ENCODE results near the gene SPPL2C. TPM values are rescaled to one million over a fixed set of nuclear protein-coding genes. Genes with fewer than 3 reads are reported as not detected.

SPPL2C gene
- total and polyA plus RNA-seq, 10 of the 15 experiments (the other 5 are each of a cell fraction or from before 2014, with no cell fraction given): not detected

DNA sequence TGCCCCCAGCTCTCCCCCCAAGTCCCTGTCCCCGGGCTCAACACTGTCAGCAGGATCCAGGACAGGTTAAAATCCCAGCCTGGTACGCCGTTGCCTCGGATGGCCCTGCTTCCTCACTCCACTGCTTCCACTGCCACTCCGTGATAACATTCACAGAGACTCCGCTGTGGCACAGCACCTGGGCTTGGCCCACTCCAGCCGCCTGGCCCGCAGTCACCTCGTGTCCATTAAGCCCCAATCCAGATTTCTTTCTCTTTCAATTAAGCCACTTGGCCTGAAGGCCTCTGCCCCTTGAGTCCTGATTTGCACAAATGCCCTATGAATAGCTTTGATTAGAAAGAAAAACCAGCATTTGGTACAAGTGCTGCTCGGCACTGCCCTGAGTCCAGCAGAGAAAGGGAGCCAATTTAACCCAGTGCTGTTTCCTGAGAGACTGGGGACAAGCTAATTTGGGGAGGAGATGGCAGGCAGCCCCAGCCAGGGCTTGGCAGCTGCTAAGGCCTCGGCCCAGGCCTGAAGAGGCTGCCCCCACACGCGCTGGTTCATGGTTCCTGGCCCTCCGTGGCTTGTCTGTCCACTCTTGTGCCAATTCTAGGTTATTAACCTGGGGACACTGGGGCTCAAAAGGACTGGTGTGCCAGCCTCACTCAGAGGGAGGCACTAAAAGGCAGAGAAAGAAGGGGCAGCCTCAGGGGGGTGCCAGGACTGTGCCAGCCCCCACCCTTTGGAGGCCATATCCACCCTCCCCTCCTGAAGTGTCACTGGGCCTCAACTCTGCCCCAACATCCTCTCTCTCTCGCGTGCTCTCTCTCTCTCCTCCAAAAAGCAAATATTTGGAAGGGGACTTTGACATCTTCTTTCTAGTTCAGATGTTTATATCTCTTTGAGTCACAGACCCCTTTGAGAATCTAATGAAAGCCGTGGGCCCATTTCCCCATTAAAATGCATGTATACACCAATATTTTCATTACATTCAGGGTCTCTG, 29.8 kb upstream of the SPPL2C start:
- Histone ChIP-seq H3K27ac (ENCODE audit: control insufficient read depth, insufficient read depth) (no peak overlapping the region), H3K36me3 (ENCODE audit: control insufficient read depth in 2 of 2, insufficient read depth in 2 of 2, low read length in 1 of 2) (no peaks in the 10 kb centered on the region), H3K27me3 (replicated peaks in 1 of 2; ENCODE audit: control insufficient read depth in 2 of 2, insufficient read depth in 2 of 2, low read length in 1 of 2) (no peaks in the 10 kb centered on the region), H2AFZ (ENCODE audit: control insufficient read depth, low read depth, low read length) (no peak overlapping the region), H4K20me1 (ENCODE audit: control insufficient read depth, insufficient read depth) (no peaks in the 10 kb centered on the region), H3K9ac (ENCODE audit: control insufficient read depth, insufficient read depth, low read length) (no peak overlapping the region), H3K4me3 (no peak overlapping the region), H3K4me2 (ENCODE audit: control insufficient read depth, insufficient read depth) (no peak overlapping the region), H3K4me1 (ENCODE audit: control insufficient read depth, insufficient read depth, low read length) (no peaks in the 10 kb centered on the region), H3K79me2 (ENCODE audit: control insufficient read depth, insufficient read depth, low read length) (no peaks in the 10 kb centered on the region), H3K9me3 (replicated peaks; ENCODE audit: control insufficient read depth, insufficient read depth, low read length) (no peaks in the 10 kb centered on the region)
- ChIA-PET RAD21 (ENCODE audit: unreplicated experiment) (no interaction called here), SMC1A (ENCODE audit: uncharacterized antibody, unreplicated experiment) (no interaction called here), CTCF (no interaction called here), POLR2A (no interaction called here)
- no TSS peak for BruUV-seq (replicated peaks)
- in situ Hi-C loops (cut with MboI): no loop called here
- ATAC-seq: no peak
- TF ChIP-seq ZBED1 (IDR thresholded peaks at IDR 0.05; ENCODE audit: borderline replicate concordance): no peak
- TF ChIP-seq, protein P1, sequence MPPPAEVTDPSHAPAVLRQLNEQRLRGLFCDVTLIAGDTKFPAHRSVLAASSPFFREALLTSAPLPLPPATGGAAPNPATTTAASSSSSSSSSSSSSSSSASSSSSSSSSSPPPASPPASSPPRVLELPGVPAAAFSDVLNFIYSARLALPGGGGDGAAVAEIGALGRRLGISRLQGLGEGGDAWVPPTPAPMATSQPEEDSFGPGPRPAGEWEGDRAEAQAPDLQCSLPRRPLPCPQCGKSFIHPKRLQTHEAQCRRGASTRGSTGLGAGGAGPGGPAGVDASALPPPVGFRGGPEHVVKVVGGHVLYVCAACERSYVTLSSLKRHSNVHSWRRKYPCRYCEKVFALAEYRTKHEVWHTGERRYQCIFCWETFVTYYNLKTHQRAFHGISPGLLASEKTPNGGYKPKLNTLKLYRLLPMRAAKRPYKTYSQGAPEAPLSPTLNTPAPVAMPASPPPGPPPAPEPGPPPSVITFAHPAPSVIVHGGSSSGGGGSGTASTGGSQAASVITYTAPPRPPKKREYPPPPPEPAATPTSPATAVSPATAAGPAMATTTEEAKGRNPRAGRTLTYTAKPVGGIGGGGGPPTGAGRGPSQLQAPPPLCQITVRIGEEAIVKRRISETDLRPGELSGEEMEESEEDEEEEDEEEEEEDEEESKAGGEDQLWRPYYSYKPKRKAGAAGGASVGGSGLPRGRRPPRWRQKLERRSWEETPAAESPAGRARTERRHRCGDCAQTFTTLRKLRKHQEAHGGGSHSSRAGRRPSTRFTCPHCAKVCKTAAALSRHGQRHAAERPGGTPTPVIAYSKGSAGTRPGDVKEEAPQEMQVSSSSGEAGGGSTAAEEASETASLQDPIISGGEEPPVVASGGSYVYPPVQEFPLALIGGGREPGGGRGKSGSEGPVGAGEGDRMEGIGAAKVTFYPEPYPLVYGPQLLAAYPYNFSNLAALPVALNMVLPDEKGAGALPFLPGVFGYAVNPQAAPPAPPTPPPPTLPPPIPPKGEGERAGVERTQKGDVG (CRISPR knock-in tag; IDR thresholded peaks at IDR 0.05): no peak
- no peak for TF ChIP-seq RELA (IDR thresholded peaks at IDR 0.05; ENCODE audit: borderline replicate concordance, partially characterized antibody)
- TF ChIP-seq RFX5 (IDR thresholded peaks at IDR 0.05; ENCODE audit: low read depth, low read length): no peak
- TF ChIP-seq PML (IDR thresholded peaks at IDR 0.05; ENCODE audit: low read length): no peak
- TF ChIP-seq, protein P2, sequence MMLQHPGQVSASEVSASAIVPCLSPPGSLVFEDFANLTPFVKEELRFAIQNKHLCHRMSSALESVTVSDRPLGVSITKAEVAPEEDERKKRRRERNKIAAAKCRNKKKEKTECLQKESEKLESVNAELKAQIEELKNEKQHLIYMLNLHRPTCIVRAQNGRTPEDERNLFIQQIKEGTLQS (IDR thresholded peaks at IDR 0.05; ENCODE audit: borderline replicate concordance, extremely low read depth, low read depth, low read length): no peak
- TF ChIP-seq MTA3 (IDR thresholded peaks at IDR 0.05; ENCODE audit: borderline replicate concordance, low read length): no peak
- TF ChIP-seq SRF (IDR thresholded peaks at IDR 0.05; ENCODE audit: low read depth in 2 of 2, low read length in 2 of 2): no peak
- TF ChIP-seq CREB1 (IDR thresholded peaks at IDR 0.05; ENCODE audit: low read depth): no peak
- DNase-seq (ENCODE audit: low read depth, low spot score): no peak
- WGBS (ENCODE audit: insufficient coverage, insufficient replicate concordance, low lambda C conversion rate, missing lambda C conversion rate): 27% methylated on average over 17 of the region's 17 CpGs
- intact Hi-C loops (cut with micrococcal nuclease; ENCODE audit: unreplicated experiment): no loop called here
- FAIRE-seq: no peak
